ENCODE results near the gene ZBTB16.

DNA sequence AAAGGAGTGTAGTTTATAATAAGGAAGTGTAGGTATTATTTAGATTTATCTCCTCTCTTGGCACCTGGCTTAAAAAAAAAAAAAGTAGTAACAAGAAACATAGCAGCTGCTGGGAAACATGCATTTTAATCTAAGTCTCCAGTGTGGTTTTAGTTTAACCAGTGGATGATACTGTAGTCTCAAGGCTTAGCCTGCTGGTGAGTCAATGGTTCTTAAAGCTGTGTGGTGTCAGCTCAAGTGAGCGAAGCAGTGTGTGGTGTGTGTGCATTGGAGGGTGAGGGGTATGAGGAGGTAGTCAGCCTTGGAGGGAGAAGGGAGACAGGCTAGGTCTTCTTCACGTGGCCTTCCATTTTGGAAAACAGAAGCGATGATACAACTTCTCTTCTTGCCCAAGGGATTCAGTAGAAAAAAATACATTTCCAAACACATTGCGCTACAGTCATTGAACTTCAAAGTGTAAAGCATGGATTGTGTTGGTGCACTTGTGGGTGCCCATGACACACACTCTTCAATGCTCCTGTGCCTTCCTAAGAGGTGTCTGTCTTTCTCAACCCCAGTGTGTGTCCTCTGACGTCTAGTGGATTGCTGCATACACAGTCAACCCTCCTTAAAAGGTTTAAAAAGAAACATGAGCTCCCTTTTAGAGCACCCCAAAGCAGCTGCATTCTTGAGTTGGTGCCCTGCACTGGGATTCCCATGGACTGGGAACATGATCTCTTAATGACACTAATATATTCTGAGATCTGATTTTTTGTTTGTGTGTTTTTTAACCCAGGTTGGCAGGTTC lies 40.1 kb downstream of the ZBTB16 start:
- no peak for TF ChIP-seq TARDBP (IDR thresholded peaks at IDR 0.05)
- TF ChIP-seq ARNT (IDR thresholded peaks at IDR 0.05) = no peak
- TF ChIP-seq LEF1 (IDR thresholded peaks at IDR 0.05; ENCODE audit: borderline replicate concordance) = no peak
- no peak for TF ChIP-seq ELF4 (IDR thresholded peaks at IDR 0.05)
- TF ChIP-seq L3MBTL2 (conservative IDR thresholded peaks at IDR 0.05) = no peak
- no peak for TF ChIP-seq SP1 (IDR thresholded peaks at IDR 0.05)

Data from HEK293T (cell line).